ENCODE data around the gene GNS. TPM values are rescaled to one million over a fixed set of nuclear protein-coding genes. Genes with fewer than 3 reads are reported as not detected.

The GNS gene
- total RNA-seq, 1 experiment from 2014 or later: 55.1 TPM

GRCh38 chr12:64694130-64695040 is 64.8 kb downstream of the GNS start:
- no peak overlapping the region for H3K4me2 ChIP-seq (ENCODE audit: low read length)
- H3K9me3 ChIP-seq (ENCODE audit: low read length): no peaks in the 10 kb centered on the region
- DNase-seq (no peak), ATAC-seq (no peak)
- POLR2A ChIA-PET (ENCODE audit: unreplicated experiment): no interaction called here
- no peak overlapping the region for H3K27ac ChIP-seq (ENCODE audit: low read length)
- no peaks in the 10 kb centered on the region for H3K27me3 ChIP-seq (ENCODE audit: low read length)
- H2AFZ ChIP-seq (ENCODE audit: low read length): no peak overlapping the region
- H3K4me3 ChIP-seq (ENCODE audit: low read length): no peak overlapping the region
- intact Hi-C loops (cut with micrococcal nuclease): loop anchor here (5.0 kb wide), 3 partner anchors 67 to 867 kb away; partner anchors contain the start of gene TBK1
- no peaks in the 10 kb centered on the region for H3K9me2 ChIP-seq (replicated peaks; ENCODE audit: low read length)
- no TSS peak for BruUV-seq (replicated peaks)
- TF ChIP-seq, protein P1, sequence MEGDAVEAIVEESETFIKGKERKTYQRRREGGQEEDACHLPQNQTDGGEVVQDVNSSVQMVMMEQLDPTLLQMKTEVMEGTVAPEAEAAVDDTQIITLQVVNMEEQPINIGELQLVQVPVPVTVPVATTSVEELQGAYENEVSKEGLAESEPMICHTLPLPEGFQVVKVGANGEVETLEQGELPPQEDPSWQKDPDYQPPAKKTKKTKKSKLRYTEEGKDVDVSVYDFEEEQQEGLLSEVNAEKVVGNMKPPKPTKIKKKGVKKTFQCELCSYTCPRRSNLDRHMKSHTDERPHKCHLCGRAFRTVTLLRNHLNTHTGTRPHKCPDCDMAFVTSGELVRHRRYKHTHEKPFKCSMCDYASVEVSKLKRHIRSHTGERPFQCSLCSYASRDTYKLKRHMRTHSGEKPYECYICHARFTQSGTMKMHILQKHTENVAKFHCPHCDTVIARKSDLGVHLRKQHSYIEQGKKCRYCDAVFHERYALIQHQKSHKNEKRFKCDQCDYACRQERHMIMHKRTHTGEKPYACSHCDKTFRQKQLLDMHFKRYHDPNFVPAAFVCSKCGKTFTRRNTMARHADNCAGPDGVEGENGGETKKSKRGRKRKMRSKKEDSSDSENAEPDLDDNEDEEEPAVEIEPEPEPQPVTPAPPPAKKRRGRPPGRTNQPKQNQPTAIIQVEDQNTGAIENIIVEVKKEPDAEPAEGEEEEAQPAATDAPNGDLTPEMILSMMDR (conservative IDR thresholded peaks at IDR 0.05; ENCODE audit: low read depth, low read length): no peak
- no peak for TF ChIP-seq EZH2phosphoT487 (IDR thresholded peaks at IDR 0.05; ENCODE audit: borderline replicate concordance, low read length)
- no peak for TF ChIP-seq EZH2 (IDR thresholded peaks at IDR 0.05; ENCODE audit: low read length, unreplicated experiment)
- CTCF ChIA-PET: interaction anchor here (1.0 to 3.1 kb wide), 2 partner anchors 86 to 145 kb away, joined by 4 to 15 read pairs; no protein-coding TSS in a partner anchor
- no peaks in the 10 kb centered on the region for H3K4me1 ChIP-seq (ENCODE audit: insufficient read depth, low read length)
- H3K36me3 ChIP-seq (ENCODE audit: low read depth, low read length): 0 out of 2 replicates have a peak, but pooled peaks cover 5% of the 10 kb centered on the region
- no peaks in the 10 kb centered on the region for H4K20me1 ChIP-seq (ENCODE audit: low read length)
- no peak overlapping the region for H3K9ac ChIP-seq (ENCODE audit: low read length)
- no peaks in the 10 kb centered on the region for H3K79me2 ChIP-seq (ENCODE audit: low read length)
- H3F3A ChIP-seq (ENCODE audit: low read length, unreplicated experiment): no peaks in the 10 kb centered on the region

DNA sequence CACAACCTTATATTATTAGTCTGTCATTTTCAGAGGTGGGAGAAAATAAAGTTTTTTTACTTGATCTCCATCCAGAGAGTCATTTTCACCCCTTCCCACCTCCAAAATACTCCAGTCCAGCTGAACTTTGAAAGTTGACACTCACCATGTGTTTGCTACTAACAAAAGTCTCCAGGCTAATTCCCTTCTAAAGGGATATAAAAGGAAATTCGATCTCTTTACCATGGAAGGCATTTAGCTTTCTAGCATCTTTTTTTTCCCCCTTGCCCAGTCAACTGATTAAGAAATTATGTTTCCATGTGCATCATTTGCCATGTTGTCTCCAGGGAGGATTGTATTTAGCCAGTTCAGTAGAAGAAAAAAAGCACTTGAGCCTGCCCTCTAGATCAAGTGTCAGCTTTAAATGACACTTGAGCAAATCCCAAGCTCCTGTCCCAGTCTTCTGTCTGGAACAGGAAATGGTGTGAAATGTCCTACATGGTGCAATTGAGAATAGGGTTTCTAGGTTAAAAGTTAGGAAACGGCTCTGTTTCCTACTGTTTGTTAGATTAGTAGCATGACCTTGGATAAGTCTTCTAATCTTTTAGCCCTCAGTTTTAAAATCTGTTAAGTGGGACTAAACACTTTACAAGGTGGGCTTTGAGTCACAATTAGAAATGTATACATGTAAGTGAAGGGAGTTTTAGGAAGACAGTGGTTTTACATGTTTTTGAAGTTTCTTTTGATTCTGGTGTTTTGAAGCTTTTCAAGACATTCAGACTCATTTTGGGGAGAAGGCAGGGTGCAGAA is 67.2 kb downstream of the GNS start:
- Histone ChIP-seq H3K27ac (ENCODE audit: low read length) (no peak overlapping the region), H3K4me2 (ENCODE audit: low read length) (no peak overlapping the region), H3K9ac (ENCODE audit: low read length) (no peak overlapping the region), H3K4me3 (ENCODE audit: low read length) (no peak overlapping the region), H3K9me3 (ENCODE audit: low read length) (no peaks in the 10 kb centered on the region), H3K27me3 (ENCODE audit: low read length) (no peaks in the 10 kb centered on the region), H3K79me2 (ENCODE audit: low read length) (no peaks in the 10 kb centered on the region), H3K36me3 (ENCODE audit: low read depth, low read length) (0 out of 2 replicates have a peak, but pooled peaks cover 5% of the 10 kb centered on the region), H4K20me1 (ENCODE audit: low read length) (no peaks in the 10 kb centered on the region), H2AFZ (ENCODE audit: low read length) (no peak overlapping the region), H3K9me2 (replicated peaks; ENCODE audit: low read length) (no peaks in the 10 kb centered on the region), H3K4me1 (ENCODE audit: insufficient read depth, low read length) (no peaks in the 10 kb centered on the region), H3F3A (ENCODE audit: low read length, unreplicated experiment) (no peaks in the 10 kb centered on the region)
- TF ChIP-seq EZH2phosphoT487 (IDR thresholded peaks at IDR 0.05; ENCODE audit: borderline replicate concordance, low read length): no peak
- TF ChIP-seq, protein P1 (conservative IDR thresholded peaks at IDR 0.05; ENCODE audit: low read depth, low read length): no peak
- no peak for TF ChIP-seq EZH2 (IDR thresholded peaks at IDR 0.05; ENCODE audit: low read length, unreplicated experiment)
- BruUV-seq (replicated peaks): no TSS peak
- no peak for DNase-seq
- intact Hi-C loops (cut with micrococcal nuclease): no loop called here
- ChIA-PET CTCF (no interaction called here), POLR2A (ENCODE audit: unreplicated experiment) (no interaction called here)
- ATAC-seq: no peak

Data from PC-3 (cell line).